ENCODE measurements around the gene EPHA6.
"Not testable (repeated sequence)": the region's sequence is repeated elsewhere in the genome, so short reads cannot be mapped to it uniquely, and the experiment has no call there.

DNA sequence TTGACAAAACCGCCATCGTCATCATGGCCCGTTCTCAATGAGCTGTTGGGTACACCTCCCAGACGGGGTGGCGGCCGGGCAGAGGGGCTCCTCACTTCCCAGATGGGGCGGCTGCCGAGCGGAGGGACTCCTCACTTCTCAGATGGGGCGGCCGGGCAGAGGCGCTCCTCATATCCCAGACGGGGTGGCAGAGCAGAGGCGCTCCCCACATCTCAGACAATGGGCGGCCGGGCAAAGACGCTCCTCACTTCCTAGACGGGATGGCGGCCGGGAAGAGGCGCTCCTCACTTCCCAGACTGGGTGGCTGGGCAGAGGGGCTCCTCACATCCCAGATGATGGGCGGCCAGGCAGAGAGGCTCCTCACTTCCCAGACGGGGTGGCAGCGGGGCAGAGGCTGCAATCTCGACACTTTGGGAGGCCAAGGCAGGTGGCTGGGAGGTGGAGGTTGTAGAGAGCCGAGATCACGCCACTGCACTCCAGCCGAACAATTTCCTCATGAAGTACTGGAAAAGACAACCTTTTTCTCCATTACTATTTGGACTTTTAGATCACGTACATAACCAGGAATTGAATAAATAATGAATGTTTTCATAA, 666.4 kb downstream of the EPHA6 start:
- TF ChIP-seq, protein P1, sequence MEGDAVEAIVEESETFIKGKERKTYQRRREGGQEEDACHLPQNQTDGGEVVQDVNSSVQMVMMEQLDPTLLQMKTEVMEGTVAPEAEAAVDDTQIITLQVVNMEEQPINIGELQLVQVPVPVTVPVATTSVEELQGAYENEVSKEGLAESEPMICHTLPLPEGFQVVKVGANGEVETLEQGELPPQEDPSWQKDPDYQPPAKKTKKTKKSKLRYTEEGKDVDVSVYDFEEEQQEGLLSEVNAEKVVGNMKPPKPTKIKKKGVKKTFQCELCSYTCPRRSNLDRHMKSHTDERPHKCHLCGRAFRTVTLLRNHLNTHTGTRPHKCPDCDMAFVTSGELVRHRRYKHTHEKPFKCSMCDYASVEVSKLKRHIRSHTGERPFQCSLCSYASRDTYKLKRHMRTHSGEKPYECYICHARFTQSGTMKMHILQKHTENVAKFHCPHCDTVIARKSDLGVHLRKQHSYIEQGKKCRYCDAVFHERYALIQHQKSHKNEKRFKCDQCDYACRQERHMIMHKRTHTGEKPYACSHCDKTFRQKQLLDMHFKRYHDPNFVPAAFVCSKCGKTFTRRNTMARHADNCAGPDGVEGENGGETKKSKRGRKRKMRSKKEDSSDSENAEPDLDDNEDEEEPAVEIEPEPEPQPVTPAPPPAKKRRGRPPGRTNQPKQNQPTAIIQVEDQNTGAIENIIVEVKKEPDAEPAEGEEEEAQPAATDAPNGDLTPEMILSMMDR (IDR thresholded peaks at IDR 0.05; ENCODE audit: borderline replicate concordance, extremely low read depth, low read length, poor library complexity, severe bottlenecking) = not testable (repeated sequence)
- not testable (repeated sequence) for TF ChIP-seq EZH2 (IDR thresholded peaks at IDR 0.05; ENCODE audit: borderline replicate concordance, low read depth, low read length, severe bottlenecking)

All from DND-41 (cell line).